Caco-2 (cell line): Measurements from ENCODE around the gene COCH. TPM values are rescaled to one million over a fixed set of nuclear protein-coding genes. Genes with fewer than 3 reads are reported as not detected.

Experiments used
- BruUV-seq: library from RNA; stranded (reverse); fragments of 400-500 nt; replicated peaks from 2 replicates; lab custom pipeline; 2021; lab: Mats Ljungman, UMichigan
- CTCF ChIA-PET: fragments of 300-600 bp; sonication (Branson Sonifier 250); formaldehyde crosslinking; loops from one replicate; lab custom pipeline; 2022; ENCODE audit warnings: antibody characterized with exemption; lab: Charles Lee
- POLR2A ChIA-PET: fragments of 300-600 bp; sonication (Branson Sonifier 250); formaldehyde crosslinking; loops from one replicate; lab custom pipeline; 2022; ENCODE audit warnings: antibody characterized with exemption; lab: Charles Lee
- DNase-seq, 2 experiments: peaks; one replicate each; pipeline versions ENCODE4 v3.0.0 to v3.0.0-alpha.2; 2020 to 2022
- H3K27me3 ChIP-seq: replicated peaks from 2 replicates; pipeline ENCODE4 v1.6.0; 2011; ENCODE audit warnings: low read length; ENCODE audit not compliant: control insufficient read depth, insufficient read depth
- H3K36me3 ChIP-seq: 2 replicates; pipeline ENCODE4 v1.5.1; 2011; ENCODE audit warnings: low read length; ENCODE audit not compliant: control insufficient read depth, insufficient read depth
- H3K4me1 ChIP-seq: fragments of 250-450 bp; sonication (Bioruptor Pico); 2 replicates; pipeline ENCODE4 v1.5.1; 2020; ENCODE audit warnings: mild to moderate bottlenecking
- H3K4me3 ChIP-seq: 2 replicates; pipeline ENCODE4 v1.5.1; 2011; ENCODE audit warnings: low read depth, mild to moderate bottlenecking, control low read depth, low read length
- H3K9me3 ChIP-seq: fragments of 250-450 bp; sonication (Bioruptor Pico); 2 replicates; pipeline ENCODE4 v1.5.1; 2020; ENCODE audit warnings: mild to moderate bottlenecking, moderate library complexity
- H3K27ac Mint-ChIP-seq: one replicate; pipeline ENCODE4 v1.8.0; 2022; ENCODE audit warnings: mixed read lengths; ENCODE audit not compliant: unreplicated experiment
- H3K27me3 Mint-ChIP-seq: one replicate; pipeline ENCODE4 v1.8.0; 2022; ENCODE audit warnings: mixed read lengths; ENCODE audit not compliant: insufficient read depth, unreplicated experiment
- H3K36me3 Mint-ChIP-seq: one replicate; pipeline ENCODE4 v1.8.0; 2022; ENCODE audit warnings: mild to moderate bottlenecking, mixed read lengths; ENCODE audit not compliant: insufficient read depth, unreplicated experiment
- H3K4me1 Mint-ChIP-seq: one replicate; pipeline ENCODE4 v1.8.0; 2022; ENCODE audit warnings: low read depth, mixed read lengths; ENCODE audit not compliant: unreplicated experiment
- H3K4me3 Mint-ChIP-seq: one replicate; pipeline ENCODE4 v1.8.0; 2022; ENCODE audit warnings: mild to moderate bottlenecking, moderate library complexity, mixed read lengths; ENCODE audit not compliant: unreplicated experiment
- H3K9me3 Mint-ChIP-seq: one replicate; pipeline ENCODE4 v1.8.0; 2022; ENCODE audit warnings: mixed read lengths; ENCODE audit not compliant: unreplicated experiment
- CTCF ChIP-seq, 2 experiments: fragments of 200-600 bp in 1 of 2; IDR thresholded peaks; 1 replicate in 1 of 2; 2 replicates in 1 of 2; pipeline versions ENCODE4 v1.5.1 to v1.8.0; 2011 to 2022; ENCODE audit warnings: antibody characterized with exemption in 1 of 2, control low read depth in 1 of 2, inconsistent platforms in 1 of 2, low read depth in 1 of 2, low read length in 1 of 2, mild to moderate bottlenecking in 1 of 2, moderate library complexity in 1 of 2; ENCODE audit not compliant: insufficient read depth in 1 of 2, severe bottlenecking in 1 of 2, unreplicated experiment in 1 of 2
- intact Hi-C: fragments of 100-400 bp; cut with micrococcal nuclease; formaldehyde crosslinking; loops from one replicate; pipeline ENCODE4 v1.10.0; 2022; ENCODE audit not compliant: unreplicated experiment
- total RNA-seq: library from RNA; stranded (reverse); gene quantifications from 2 replicates; pipeline ENCODE4 v1.2.3, GENCODE V29; 2022

Gene COCH
- total RNA-seq, 1 experiment from 2014 or later = 32.2 TPM

GRCh38 chr14:30876692-30877091 is 2.3 kb downstream of the COCH start:
- Mint-ChIP-seq H3K4me1 (no peaks in the 10 kb centered on the region), H3K27ac (no peak overlapping the region), H3K4me3 (no peak overlapping the region), H3K27me3 (no peaks in the 10 kb centered on the region), H3K9me3 (no peaks in the 10 kb centered on the region), H3K36me3 (peaks cover 17% of the 10 kb centered on the region)
- TF ChIP-seq CTCF (IDR thresholded peaks at IDR 0.05; ENCODE audit: insufficient read depth in 1 of 2, low read depth in 1 of 2, low read length in 1 of 2, severe bottlenecking in 1 of 2, unreplicated experiment in 1 of 2) = no peak
- CTCF ChIA-PET = interaction anchor here (0.6 kb wide), 1 partner anchor 18 kb away, joined by 4 read pairs; no protein-coding TSS in a partner anchor
- Histone ChIP-seq H3K27me3 (no peaks in the 10 kb centered on the region), H3K4me3 (no peak overlapping the region), H3K36me3 (no peaks in the 10 kb centered on the region), H3K9me3 (no peaks in the 10 kb centered on the region), H3K4me1 (no peaks in the 10 kb centered on the region)
- BruUV-seq = no TSS peak
- POLR2A ChIA-PET = no interaction called here
- intact Hi-C loops = loop anchor here (10.0 kb wide), 1 partner anchor 222 kb away; no protein-coding TSS in a partner anchor
- DNase-seq = no peak

- ChIA-PET POLR2A (interaction anchor here (0.6 kb wide), 1 partner anchor 617 kb away, joined by 3 read pairs; no protein-coding TSS in a partner anchor), CTCF (no interaction called here)
- H3K9me3 ChIP-seq = no peaks in the 10 kb centered on the region
- H3K27me3 Mint-ChIP-seq = no peaks in the 10 kb centered on the region
- DNase-seq = no peak
- H3K36me3 Mint-ChIP-seq = peaks cover 29% of the 10 kb centered on the region
- H3K27me3 ChIP-seq = no peaks in the 10 kb centered on the region
- H3K36me3 ChIP-seq = no peaks in the 10 kb centered on the region
- H3K9me3 Mint-ChIP-seq = no peaks in the 10 kb centered on the region
- H3K4me1 Mint-ChIP-seq = no peaks in the 10 kb centered on the region
- H3K4me1 ChIP-seq = no peaks in the 10 kb centered on the region
- no peak overlapping the region for H3K27ac Mint-ChIP-seq
- no peak overlapping the region for H3K4me3 ChIP-seq
- H3K4me3 Mint-ChIP-seq = no peak overlapping the region
- TF ChIP-seq CTCF (IDR thresholded peaks at IDR 0.05; ENCODE audit: insufficient read depth in 1 of 2, low read depth in 1 of 2, low read length in 1 of 2, severe bottlenecking in 1 of 2, unreplicated experiment in 1 of 2) = no peak
- intact Hi-C loops = no loop called here
- BruUV-seq = no TSS peak
These were observed 8.1 kb downstream of the COCH start for GRCh38 chr14:30882431-30882830.

- Histone ChIP-seq H3K36me3 (no peaks in the 10 kb centered on the region), H3K9me3 (no peaks in the 10 kb centered on the region), H3K27me3 (no peaks in the 10 kb centered on the region), H3K4me1 (no peaks in the 10 kb centered on the region), H3K4me3 (no peak overlapping the region)
- no peaks in the 10 kb centered on the region for H3K9me3 Mint-ChIP-seq
- H3K27me3 Mint-ChIP-seq = no peaks in the 10 kb centered on the region
- CTCF ChIA-PET = no interaction called here
- BruUV-seq = no TSS peak
- POLR2A ChIA-PET = no interaction called here
- no peaks in the 10 kb centered on the region for H3K4me1 Mint-ChIP-seq
- no peak overlapping the region for H3K4me3 Mint-ChIP-seq
- intact Hi-C loops = no loop called here
- no peak for TF ChIP-seq CTCF (IDR thresholded peaks at IDR 0.05; ENCODE audit: insufficient read depth in 1 of 2, low read depth in 1 of 2, low read length in 1 of 2, severe bottlenecking in 1 of 2, unreplicated experiment in 1 of 2)
- H3K36me3 Mint-ChIP-seq = peaks cover 35% of the 10 kb centered on the region
- no peak overlapping the region for H3K27ac Mint-ChIP-seq
- no peak for DNase-seq
These were observed 9.3 kb downstream of the COCH start for GRCh38 chr14:30883508-30884294.
